GM18909 (cell line): ENCODE results near the gene S100PBP.
"Not testable (repeated sequence)": the region's sequence is repeated elsewhere in the genome, so short reads cannot be mapped to it uniquely, and the experiment has no call there.

Source experiments
- ATAC-seq: cut with Tn5 transposase; IDR thresholded peaks from one replicate; pipeline ENCODE4 v1.9.1; 2021; ENCODE audit warnings: mild to moderate bottlenecking; ENCODE audit not compliant: unreplicated experiment, poor library complexity

Gene S100PBP

DNA sequence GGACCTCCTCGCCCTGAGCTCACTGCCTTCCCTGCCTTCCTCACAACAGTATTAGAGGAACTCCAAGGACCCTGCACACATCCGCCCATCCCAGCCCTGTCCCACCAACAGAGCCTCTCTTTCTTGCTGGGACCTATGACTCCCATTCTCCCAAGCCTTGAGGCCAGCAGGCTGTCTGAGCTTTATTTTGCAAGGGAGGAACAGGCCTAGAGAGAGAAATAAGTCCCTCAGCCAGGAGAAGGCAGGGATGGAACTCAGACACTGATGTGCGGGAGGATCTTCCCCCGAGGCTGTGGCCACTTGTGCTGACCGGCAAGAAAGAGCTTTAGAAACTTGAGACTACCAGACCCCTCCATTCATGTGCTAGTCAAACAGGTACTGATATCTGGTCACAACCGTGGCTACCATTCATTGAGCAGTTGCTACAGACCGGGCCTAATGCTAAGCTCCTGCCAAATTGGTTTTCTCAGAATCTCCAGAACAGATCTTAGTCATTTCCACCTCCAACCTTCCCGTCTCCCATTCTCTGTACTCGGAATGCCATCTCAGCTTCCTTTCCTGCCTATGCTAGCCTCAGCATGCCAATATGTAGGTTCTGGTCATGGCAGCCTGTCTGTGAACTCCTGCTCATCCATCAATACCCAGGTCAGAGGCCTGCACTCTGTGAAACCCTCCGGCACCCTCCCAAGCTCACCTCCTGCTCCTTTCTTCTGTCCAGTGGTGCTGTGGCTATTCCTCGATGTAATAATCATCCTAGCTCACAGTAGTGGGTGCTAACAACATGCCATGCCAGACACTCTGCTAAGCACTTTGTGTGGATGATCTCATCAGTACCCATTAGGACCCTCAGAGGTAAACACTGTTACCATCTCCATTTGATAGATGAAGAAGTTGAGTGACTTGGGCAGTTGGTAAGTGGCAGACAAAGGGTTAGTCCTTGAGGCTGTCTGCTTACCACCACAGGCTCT, 79.9 kb downstream of the S100PBP start:
- ATAC-seq, result no peak

DNA sequence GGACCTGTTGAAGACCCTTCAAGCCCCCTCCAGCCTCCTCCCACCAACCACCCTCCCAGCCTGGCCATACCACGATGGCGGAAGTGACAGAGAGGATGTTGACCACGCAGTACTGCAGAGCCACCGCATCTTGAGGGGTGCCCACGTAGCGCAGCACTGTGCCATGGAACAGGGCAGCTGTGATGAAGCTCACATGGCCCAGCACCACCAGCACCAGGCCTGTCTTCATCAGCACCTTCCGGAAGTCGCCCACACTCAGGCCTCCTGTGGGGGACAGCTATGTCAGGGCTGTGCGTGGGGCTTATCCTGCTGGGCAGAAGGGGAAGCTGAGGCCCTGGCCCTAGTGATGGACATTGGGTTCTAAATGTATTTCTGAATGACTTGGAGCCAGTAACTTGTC, 80.6 kb downstream of the S100PBP start:
- no peak for ATAC-seq

DNA sequence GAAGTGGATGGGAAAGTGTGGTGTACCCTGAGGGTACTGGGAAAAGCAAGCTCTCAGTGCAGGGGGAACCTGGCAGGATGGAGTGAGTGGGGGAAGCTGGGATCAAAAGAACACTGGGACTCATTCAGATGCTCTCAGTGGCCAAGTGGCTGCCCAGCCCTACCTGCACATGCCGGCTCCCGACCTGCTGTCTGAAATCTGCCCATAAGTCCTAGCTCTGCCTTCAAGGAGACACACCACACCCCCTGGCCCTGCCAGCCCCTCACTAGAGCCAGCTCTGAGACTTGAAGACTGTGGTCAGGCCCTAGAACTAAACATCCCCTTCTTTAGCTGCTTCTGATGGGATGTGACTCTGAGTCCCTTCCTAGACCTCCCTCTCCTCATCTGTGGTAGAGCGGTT, 81.5 kb downstream of the S100PBP start:
- no peak for ATAC-seq

DNA sequence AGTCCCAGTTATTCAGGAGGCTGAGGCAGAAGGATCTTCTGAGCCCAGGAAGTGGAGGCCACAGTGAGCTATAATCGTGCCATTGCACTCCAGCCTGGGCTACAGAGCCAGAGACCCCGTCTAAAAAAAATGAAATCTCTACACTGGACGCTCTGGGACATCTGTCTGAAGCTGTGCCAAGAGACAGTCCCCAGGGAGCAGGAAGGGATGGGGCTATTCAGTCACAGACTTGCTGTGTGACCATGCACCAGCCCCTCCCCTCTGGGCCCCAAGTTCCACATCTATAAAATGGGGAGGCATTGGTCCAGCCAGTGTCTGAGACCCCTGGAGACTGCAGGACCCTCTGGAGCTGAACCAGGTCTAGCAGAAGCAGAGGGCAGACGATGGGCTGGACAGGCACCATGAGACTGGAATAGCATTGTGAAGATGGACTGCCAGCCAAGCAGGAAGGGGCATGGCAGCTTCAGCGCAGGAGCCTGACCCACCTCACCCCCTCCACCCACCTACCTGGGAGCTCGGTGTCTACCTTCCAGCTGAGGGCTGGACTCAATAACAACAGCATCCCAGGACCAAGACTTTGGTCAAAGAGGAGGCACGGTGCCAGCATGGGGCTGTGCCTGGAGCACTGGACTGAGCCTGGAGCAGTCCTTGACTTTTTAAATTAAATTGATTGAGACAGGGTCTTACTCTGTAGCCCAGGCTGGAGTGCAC, 82.3 kb downstream of the S100PBP start:
- no peak for ATAC-seq

DNA sequence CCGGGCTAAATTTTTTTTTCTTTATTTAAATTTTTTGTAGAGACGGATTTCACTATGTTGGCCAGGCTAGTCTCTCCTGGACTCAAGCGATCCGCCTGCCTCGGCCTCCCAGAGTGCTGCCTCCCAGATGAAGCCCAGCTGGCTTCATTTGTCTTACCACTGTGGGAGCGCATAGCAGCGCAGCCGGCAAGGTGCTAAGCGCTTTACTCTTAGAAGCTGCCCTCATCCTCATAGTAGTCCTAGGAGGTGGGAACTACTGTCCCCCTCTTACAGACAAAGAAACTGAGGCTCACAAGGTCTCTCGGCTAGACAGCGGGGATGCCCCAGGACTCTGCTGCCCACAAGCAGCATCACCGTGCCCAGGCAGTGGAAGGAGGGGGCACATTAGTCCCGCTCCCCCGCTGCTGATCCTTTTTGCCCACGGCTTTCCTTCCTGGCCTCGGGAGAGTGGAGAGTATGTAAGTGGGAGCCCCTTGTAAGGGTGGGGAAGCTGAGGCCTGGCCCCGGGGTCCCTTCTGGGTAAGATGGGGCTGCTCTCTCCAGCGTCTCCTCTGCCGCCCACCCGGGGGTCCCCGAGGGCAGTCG, 83.0 kb downstream of the S100PBP start:
- no peak for ATAC-seq

DNA sequence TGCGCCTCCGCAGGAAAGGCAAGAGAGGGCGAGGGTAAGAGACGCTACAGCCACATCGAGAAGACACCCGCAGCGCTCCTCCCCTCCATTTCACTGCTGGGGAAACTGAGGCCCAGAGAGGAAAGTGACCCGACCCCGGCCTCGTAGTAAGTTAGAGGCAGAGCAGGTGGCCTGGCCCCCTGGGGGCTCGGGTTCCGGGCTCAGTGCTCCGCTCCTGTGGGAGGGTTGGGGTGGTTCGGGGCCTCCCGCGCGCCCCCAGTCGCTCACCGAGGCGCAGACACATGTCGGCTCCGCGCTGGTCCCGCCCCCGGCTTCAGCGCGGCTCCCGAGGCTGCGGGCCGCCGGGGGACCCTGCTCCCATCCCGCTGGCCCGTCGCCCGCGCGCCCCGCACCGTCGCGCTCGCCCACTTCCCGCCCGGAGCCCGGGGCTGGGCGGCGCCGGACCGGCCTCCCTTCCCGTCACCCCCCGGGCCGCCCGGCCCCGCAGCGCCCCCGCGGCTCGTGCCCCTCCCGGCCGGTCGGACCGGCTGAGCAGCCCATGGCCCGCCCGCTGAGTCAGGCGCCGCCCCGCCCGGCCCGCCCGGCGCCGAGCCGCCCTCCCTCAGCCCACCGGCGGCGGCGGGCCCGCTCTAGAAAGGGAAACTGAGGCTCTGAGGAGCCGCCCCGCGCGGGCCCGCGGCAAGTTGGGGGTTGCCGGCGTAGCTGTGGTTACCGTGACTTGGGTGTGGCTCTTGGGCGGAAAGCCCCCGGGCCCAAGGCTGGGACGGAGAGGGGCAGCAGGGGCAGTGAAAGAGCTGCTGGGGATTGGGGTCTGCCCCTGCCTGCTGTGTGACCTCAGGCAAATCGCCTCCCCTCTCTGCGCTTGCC, 83.7 kb downstream of the S100PBP start, which contains the start of gene TMEM54:
Gene TMEM54, minus strand, starts transcription at position 434 of the 867 bp plus-strand sequence. Its CDS starts 151 bp downstream, at position 283.
- no peak for ATAC-seq

DNA sequence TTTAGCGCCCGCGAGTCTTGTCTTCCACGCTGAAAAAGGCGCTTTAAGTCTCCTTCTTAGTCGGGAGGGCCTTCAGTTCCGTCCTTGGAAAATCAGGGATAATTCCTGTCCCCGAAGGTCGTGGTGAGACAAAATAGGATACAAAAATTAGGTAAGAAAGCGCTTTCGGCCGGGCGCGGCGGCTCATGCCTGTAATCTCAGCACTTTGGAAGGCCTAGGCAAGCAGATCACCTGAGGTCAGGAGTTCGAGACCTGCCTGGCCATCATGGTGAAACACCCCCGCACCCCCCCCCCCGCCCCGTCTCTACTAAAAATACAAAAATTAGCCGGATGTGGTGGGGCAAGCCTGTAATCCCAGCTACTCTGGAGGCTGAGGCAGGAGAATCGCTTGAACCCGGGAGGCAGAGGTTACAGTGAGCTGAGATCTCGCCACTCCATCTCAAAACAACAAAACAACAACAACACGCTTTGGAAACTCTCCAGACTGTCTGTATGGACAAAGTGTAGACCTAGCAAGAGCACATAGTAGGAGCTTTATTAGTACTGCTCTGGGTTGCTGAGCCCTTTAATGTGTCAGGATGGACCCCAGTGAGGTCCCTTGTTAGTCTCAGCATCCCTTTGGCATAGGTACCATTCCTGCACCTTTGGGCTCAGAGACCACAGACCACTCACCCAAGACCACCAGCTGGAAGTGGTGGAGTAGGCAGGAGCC, 84.5 kb downstream of the S100PBP start:
- ATAC-seq, result no peak

DNA sequence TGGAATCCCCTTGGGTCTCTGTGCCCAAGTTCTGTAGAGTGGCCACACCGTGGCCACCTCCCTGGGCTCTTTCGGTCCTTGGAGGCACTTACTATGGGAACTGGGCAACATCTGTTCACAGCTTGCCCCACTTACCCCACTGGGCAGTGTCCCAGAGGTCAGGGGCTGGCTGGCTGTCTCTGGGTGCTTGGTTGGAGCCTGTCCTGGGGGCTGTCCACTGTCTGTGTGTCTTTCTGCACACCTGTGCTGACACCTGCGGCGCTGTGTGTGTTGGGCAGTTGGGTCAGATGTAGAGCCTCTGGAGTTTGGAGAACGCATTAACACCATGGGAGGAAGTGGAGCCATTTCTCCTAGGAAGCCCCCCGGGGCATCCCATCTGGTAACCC, 85.1 kb downstream of the S100PBP start:
- no peak for ATAC-seq

DNA sequence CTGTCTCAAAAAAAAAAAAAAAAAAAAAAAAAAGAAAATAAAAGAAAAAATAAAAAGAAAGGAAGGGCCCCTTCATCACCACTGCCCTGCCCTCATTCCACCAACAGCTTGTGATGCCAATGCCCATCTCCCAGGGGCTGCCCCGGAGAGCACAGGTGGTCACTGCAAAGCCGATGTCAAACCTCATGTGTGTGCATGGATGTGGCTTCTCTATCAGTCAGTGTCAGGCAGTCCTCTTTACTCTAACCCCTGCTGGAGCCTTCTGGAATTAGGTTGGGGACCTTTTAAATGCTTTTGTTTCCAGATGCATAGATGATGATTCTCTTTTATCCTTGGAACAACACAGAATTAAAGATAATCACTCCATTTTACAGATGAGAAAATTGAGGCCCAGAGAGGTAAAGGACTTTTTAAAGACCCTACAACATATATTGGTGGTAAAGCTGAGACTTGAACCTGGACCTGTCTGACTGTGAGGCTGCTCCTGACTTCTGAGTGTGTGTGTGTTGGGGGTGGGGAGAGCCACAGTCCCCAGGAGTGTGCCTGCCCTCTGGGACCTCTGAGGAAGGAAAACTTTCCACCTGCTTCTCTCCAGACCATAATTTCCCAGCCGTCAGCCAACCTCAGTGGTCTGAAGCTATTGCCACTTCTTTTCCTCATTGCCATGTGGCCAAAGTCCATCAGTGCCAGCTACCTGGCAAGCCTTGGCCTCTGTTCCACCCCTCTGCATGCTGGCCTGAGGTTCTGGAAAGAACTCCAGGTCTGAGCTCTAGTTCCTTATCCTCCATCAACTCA, 86.7 kb downstream of the S100PBP start:
- no peak for ATAC-seq

DNA sequence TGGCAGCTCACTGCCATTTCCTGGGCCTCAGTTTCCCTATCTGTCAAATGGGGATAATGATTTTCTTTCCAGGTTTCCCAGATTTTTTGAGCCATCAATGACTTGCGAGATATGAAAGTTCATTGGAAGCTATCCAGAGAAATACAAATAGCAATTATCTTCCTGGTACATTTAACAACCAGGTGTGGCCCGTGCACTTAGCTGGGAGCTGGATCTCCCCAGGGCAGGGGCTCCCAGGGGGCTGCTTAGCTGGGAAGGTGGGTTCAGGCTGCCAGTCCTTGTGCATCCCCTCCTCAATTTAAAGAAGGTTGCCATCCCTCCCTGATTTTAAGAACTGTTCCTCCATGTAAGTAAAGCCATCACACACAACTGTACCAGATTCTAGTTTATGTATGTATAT, 87.3 kb downstream of the S100PBP start:
- no peak for ATAC-seq

DNA sequence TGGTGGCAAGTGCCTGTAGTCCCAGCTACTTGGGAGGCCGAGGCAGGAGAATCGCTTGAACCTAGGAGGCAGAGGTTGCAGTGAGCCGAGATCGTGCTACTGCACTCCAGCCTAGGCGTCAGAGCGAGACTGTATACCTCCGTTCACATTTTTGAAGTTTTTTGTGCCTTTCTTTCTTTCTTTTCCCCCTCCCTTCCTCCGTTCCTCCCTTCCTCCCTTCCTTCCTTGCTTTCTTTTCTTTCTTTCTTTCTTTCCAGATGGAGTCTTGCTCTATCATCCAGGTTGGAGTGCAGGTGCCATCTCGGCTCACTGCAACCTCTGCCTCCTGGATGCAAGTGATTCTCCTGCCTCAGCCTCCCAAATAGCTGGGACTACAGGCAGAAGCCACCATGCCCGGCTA, 88.1 kb downstream of the S100PBP start:
- not testable (repeated sequence) for ATAC-seq

DNA sequence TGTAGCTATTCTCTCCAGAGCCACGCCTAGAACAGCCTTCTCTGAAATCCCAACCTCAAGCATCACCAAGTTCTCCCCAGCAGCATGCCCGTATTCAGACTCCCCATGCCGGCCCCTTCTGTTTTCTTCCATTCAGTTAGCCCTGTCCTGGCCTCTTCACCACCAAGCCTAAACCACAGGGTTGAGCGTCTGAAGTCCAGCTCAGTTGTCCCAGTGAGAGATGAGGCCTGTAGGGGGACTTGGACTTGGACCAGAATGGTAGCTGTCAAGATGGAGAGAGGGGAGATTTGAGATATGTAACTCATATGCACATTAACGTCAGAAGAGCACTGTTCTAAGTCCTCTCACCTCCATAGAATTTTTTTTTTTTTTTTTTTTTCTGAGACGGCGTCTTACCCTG, 89.2 kb downstream of the S100PBP start:
- ATAC-seq, result no peak

DNA sequence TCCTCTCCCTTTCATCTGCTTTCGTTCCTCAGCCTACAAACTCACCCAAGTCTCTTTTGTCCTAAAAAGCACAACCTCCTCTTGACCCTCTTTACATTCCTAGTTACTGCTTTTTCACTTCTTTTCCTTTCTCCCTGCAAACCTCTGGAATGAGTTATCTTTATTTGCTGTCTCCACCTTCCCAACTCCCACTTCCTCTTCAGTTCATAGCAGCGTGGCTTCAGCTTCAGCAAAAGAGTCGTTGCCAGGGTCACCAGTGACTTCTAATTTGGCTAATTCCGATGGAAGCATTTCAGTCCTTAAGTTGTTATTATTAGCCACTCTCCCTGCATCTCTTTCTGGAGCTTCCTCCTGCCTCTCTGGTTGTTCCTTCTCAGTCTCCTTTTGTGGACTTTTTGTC, 90.0 kb downstream of the S100PBP start:
- no peak for ATAC-seq
